Mesenchymal stem cell (in vitro differentiated cells and primary cell): Measurements from ENCODE around the gene TMEM221.

Experiments used
- DNase-seq: peaks from one replicate; pipeline ENCODE4 v3.0.0-alpha.2; 2013
- H2AFZ ChIP-seq: one replicate; pipeline ENCODE4 v1.6.1; 2013; ENCODE audit warnings: low read depth, mild to moderate bottlenecking, control low read depth, inconsistent platforms, low read length, moderate library complexity
- H2AK5ac ChIP-seq: 2 replicates; pipeline ENCODE4 v1.6.1; 2013; ENCODE audit warnings: low read length, moderate library complexity, mild to moderate bottlenecking, inconsistent platforms; ENCODE audit not compliant: severe bottlenecking
- H2BK120ac ChIP-seq: one replicate; pipeline ENCODE4 v1.6.1; 2013; ENCODE audit warnings: low read depth, mild to moderate bottlenecking, inconsistent platforms, low read length, moderate library complexity
- H2BK12ac ChIP-seq, 2 experiments: one replicate each; pipeline ENCODE4 v1.6.1; 2013; ENCODE audit warnings: inconsistent platforms in 2 of 2, low read length in 2 of 2, mild to moderate bottlenecking in 2 of 2, moderate library complexity in 2 of 2, control low read depth in 1 of 2
- H2BK15ac ChIP-seq: one replicate; pipeline ENCODE4 v1.6.1; 2013; ENCODE audit warnings: mild to moderate bottlenecking, low read depth, inconsistent platforms; ENCODE audit not compliant: poor library complexity, severe bottlenecking
- H2BK5ac ChIP-seq: 2 replicates; pipeline ENCODE4 v1.6.1; 2013; ENCODE audit warnings: low read depth, mild to moderate bottlenecking, low read length, control low read depth, inconsistent platforms; ENCODE audit not compliant: poor library complexity, severe bottlenecking
- H3K14ac ChIP-seq, 2 experiments: one replicate each; pipeline ENCODE4 v1.6.1; 2013; ENCODE audit warnings: inconsistent platforms in 2 of 2, low read length in 2 of 2, control low read depth in 1 of 2, mild to moderate bottlenecking in 1 of 2, moderate library complexity in 1 of 2
- H3K18ac ChIP-seq, 2 experiments: one replicate each; pipeline ENCODE4 v1.6.1; 2013; ENCODE audit warnings: inconsistent platforms in 2 of 2, low read length in 2 of 2, control low read depth in 1 of 2, low read depth in 1 of 2, mild to moderate bottlenecking in 1 of 2
- H3K23ac ChIP-seq, 2 experiments: one replicate each; pipeline ENCODE4 v1.6.1; 2013; ENCODE audit warnings: inconsistent platforms in 2 of 2, low read length in 2 of 2, mild to moderate bottlenecking in 2 of 2, moderate library complexity in 2 of 2, control low read depth in 1 of 2
- H3K27ac ChIP-seq: 2 replicates; pipeline ENCODE4 v1.5.1; 2013; ENCODE audit warnings: mild to moderate bottlenecking, moderate library complexity, low read length, control low read depth, inconsistent platforms; ENCODE audit not compliant: poor library complexity, severe bottlenecking
- H3K27me3 ChIP-seq, 2 experiments: 2 replicates each; pipeline versions ENCODE4 v1.6.1 to v1.7.0; 2013; ENCODE audit warnings: low read length in 2 of 2, mild to moderate bottlenecking in 2 of 2, moderate library complexity in 2 of 2, control low read depth in 1 of 2, inconsistent platforms in 1 of 2; ENCODE audit not compliant: control insufficient read depth in 1 of 2, insufficient read depth in 1 of 2
- H3K36me3 ChIP-seq, 2 experiments: 2 replicates each; pipeline versions ENCODE4 v1.6.1 to v1.7.0; 2013; ENCODE audit warnings: low read length in 2 of 2, control low read depth in 1 of 2, inconsistent platforms in 1 of 2, low read depth in 1 of 2, mild to moderate bottlenecking in 1 of 2; ENCODE audit not compliant: insufficient read depth in 2 of 2, control insufficient read depth in 1 of 2
- H3K4ac ChIP-seq, 2 experiments: one replicate each; pipeline ENCODE4 v1.6.1; 2013; ENCODE audit warnings: inconsistent platforms in 2 of 2, low read length in 2 of 2, mild to moderate bottlenecking in 2 of 2, moderate library complexity in 2 of 2, control low read depth in 1 of 2, low read depth in 1 of 2
- H3K4me1 ChIP-seq: 2 replicates; pipeline ENCODE4 v1.6.1; 2013; ENCODE audit warnings: low read depth, low read length, control low read depth; ENCODE audit not compliant: control insufficient read depth, insufficient read depth
- H3K4me2 ChIP-seq: 2 replicates; pipeline ENCODE4 v1.6.1; 2013; ENCODE audit warnings: low read length, mild to moderate bottlenecking, inconsistent platforms; ENCODE audit not compliant: poor library complexity, severe bottlenecking
- H3K4me3 ChIP-seq, 2 experiments: 2 replicates each; pipeline versions ENCODE4 v1.5.1 to v1.7.0; 2013; ENCODE audit warnings: low read length in 2 of 2, mild to moderate bottlenecking in 2 of 2, control low read depth in 1 of 2, low read depth in 1 of 2; ENCODE audit not compliant: insufficient read depth in 1 of 2
- H3K79me1 ChIP-seq: replicated peaks from 2 replicates; pipeline ENCODE4 v1.6.1; 2013; ENCODE audit warnings: mild to moderate bottlenecking, control low read depth, low read length, inconsistent platforms; ENCODE audit not compliant: poor library complexity, severe bottlenecking
- H3K9ac ChIP-seq: 2 replicates; pipeline ENCODE4 v1.7.0; 2013; ENCODE audit warnings: mild to moderate bottlenecking, low read length, moderate library complexity
- H3K9me3 ChIP-seq: 2 replicates; pipeline ENCODE4 v1.7.0; 2013; ENCODE audit warnings: mild to moderate bottlenecking, low read length; ENCODE audit not compliant: control insufficient read depth
- H4K8ac ChIP-seq: one replicate; pipeline ENCODE4 v1.6.1; 2013; ENCODE audit warnings: inconsistent platforms, mild to moderate bottlenecking, low read length, moderate library complexity
- H4K91ac ChIP-seq: one replicate; pipeline ENCODE4 v1.6.1; 2013; ENCODE audit warnings: mild to moderate bottlenecking, low read length, inconsistent platforms
- WGBS: methylation state at CpG from one replicate; pipeline ENCODE4 v1.1.7; 2013; ENCODE audit warnings: mixed read lengths; 5-methylcytosine and 5-hydroxymethylcytosine counted together

Gene TMEM221

GRCh38 chr19:17455308-17456123 is 7.0 kb upstream of the TMEM221 start:
- Histone ChIP-seq H3K4me2 (no peak overlapping the region), H3K4ac (no peak overlapping the region), H2BK5ac (no peak overlapping the region), H3K79me1 (no peaks in the 10 kb centered on the region), H4K91ac (no peak overlapping the region), H3K4me3 (no peak overlapping the region), H2BK15ac (no peak overlapping the region), H4K8ac (no peak overlapping the region), H3K9ac (no peak overlapping the region), H2AK5ac (no peak overlapping the region), H3K4me1 (peaks cover 4% of the 10 kb centered on the region), H2BK12ac (no peak overlapping the region), H2BK120ac (no peak overlapping the region), H3K18ac (no peak overlapping the region), H3K23ac (no peak overlapping the region), H3K14ac (no peak overlapping the region), H3K9me3 (no peaks in the 10 kb centered on the region), H3K27me3 (peaks cover 30 to 50% of the 10 kb centered on the region in 2 experiments), H2AFZ (no peak overlapping the region), H3K27ac (no peak overlapping the region), H3K36me3 (no peaks in the 10 kb centered on the region)
- DNase-seq, result no peak
- 35% methylated on average over 44 of the region's 58 CpGs for WGBS

DNA sequence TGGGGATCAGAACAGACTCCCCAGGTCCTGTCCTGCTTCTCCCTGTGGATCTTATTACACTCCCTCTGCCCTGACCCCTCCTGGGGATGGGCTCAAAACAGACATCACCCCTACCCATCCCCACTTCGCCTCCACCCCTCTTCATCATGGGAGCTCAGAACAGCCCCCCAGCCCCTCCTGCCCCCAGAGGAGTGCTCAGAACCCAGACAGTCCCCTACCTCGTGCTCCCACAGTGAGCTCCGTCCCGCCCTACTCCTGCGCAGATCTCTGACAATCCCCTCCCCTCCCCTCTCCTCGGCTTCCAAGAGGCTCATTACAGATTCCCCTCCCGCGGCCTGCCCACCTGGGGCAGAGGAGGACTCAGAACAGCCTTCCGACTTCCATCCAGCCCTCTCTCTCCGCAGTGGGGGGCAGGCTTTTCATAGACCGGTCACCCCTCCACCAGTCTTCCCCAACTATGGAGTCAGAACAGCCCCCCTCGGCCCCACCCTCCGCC is 6.2 kb upstream of the TMEM221 start:
- Histone ChIP-seq H3K9me3 (no peaks in the 10 kb centered on the region), H2BK15ac (no peak overlapping the region), H3K23ac (peak overlapping the region in 1 of 2 experiments; percentile 85), H3K18ac (no peak overlapping the region), H2BK12ac (no peak overlapping the region), H3K36me3 (no peaks in the 10 kb centered on the region), H3K27me3 (peaks cover 33 to 55% of the 10 kb centered on the region in 2 experiments), H2AFZ (no peak overlapping the region), H3K4ac (no peak overlapping the region), H3K4me2 (no peak overlapping the region), H2BK120ac (no peak overlapping the region), H4K8ac (no peak overlapping the region), H3K79me1 (no peaks in the 10 kb centered on the region), H2AK5ac (no peak overlapping the region), H3K4me1 (peaks cover 4% of the 10 kb centered on the region), H3K4me3 (no peak overlapping the region), H3K9ac (no peak overlapping the region), H4K91ac (no peak overlapping the region), H2BK5ac (no peak overlapping the region), H3K14ac (no peak overlapping the region), H3K27ac (no peak overlapping the region)
- 4% methylated on average over 12 of the region's 13 CpGs for WGBS
- DNase-seq, result no peak

- H3K23ac ChIP-seq, result no peak overlapping the region
- WGBS, result 94% methylated on average over 3 of the region's 4 CpGs
These were observed 3.4 kb upstream of the TMEM221 start for GRCh38 chr19:17451820-17452219.

DNA sequence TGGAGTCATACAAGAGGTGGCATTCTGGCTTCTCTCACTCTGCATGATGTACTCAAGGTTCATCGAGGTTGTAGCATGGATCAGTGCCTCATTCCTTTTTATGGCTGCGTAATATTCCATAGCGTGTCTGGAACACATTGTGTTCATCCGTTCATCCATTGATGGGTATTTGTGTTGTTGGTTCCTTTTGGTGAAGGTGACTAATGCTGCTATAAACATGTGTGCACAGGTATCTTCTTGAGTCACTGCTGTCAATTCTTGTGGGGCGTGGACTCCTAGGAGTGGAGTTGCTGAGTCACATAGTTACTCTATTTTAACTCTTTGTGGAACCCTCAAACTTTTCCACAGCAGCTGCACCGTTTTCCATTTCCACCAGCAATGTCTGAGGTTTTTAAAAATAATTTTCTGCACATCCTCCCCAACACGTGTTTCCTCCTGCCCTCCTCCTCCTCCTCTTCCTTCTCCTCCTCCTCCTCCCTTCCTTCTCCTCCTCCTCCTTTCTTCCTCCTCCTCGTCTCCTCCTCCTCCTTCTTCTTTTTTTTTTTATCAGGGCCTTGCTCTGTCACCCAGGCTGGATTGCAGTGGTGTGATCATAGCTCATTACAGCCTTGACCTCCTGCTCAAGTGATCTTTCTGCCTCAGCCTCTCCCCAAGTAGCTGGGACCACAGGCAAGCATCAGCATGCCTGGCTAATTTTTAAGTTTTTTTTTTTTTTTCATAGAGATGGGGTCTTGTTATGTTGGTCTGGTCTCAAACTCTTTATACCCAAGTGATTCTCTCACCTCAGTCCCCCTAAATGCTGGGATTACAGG is 2.0 kb upstream of the TMEM221 start:
- H3K9ac ChIP-seq, result no peak overlapping the region
- no peak overlapping the region for H2BK120ac ChIP-seq
- no peak overlapping the region for H2BK5ac ChIP-seq
- H3K9me3 ChIP-seq, result no peaks in the 10 kb centered on the region
- H3K4me1 ChIP-seq, result peaks cover 13% of the 10 kb centered on the region
- H2AK5ac ChIP-seq, result no peak overlapping the region
- H3K4me3 ChIP-seq, result no peak overlapping the region
- no peak overlapping the region for H2BK15ac ChIP-seq
- no peak overlapping the region for H3K27ac ChIP-seq
- H2BK12ac ChIP-seq, result no peak overlapping the region
- H3K79me1 ChIP-seq, result no peaks in the 10 kb centered on the region
- no peak overlapping the region for H2AFZ ChIP-seq
- 61% methylated on average over 8 of the region's 8 CpGs for WGBS
- no peak overlapping the region for H4K91ac ChIP-seq
- no peak overlapping the region for H3K4me2 ChIP-seq
- H3K23ac ChIP-seq, result no peak overlapping the region
- H3K36me3 ChIP-seq, result no peaks in the 10 kb centered on the region
- DNase-seq, result no peak
- peaks cover 44 to 45% of the 10 kb centered on the region in 2 experiments for H3K27me3 ChIP-seq
- no peak overlapping the region for H3K18ac ChIP-seq
- no peak overlapping the region for H4K8ac ChIP-seq
- no peak overlapping the region for H3K14ac ChIP-seq
- H3K4ac ChIP-seq, result no peak overlapping the region

More at GRCh38 chr19:17451820-17452219, 3.4 kb upstream of the TMEM221 start:
- Histone ChIP-seq H4K8ac (no peak overlapping the region), H3K9me3 (no peaks in the 10 kb centered on the region), H2BK12ac (no peak overlapping the region), H4K91ac (no peak overlapping the region), H3K27ac (no peak overlapping the region), H3K4me2 (no peak overlapping the region), H2BK120ac (no peak overlapping the region), H3K36me3 (no peaks in the 10 kb centered on the region), H3K4ac (no peak overlapping the region), H3K27me3 (peaks cover 46 to 53% of the 10 kb centered on the region in 2 experiments), H2BK5ac (no peak overlapping the region), H2AK5ac (no peak overlapping the region), H3K4me1 (peaks cover 13% of the 10 kb centered on the region), H3K14ac (no peak overlapping the region), H2AFZ (no peak overlapping the region), H3K9ac (no peak overlapping the region), H3K4me3 (no peak overlapping the region), H3K79me1 (no peaks in the 10 kb centered on the region), H2BK15ac (no peak overlapping the region), H3K18ac (no peak overlapping the region)
- DNase-seq, result no peak
